Neural progenitor cell (in vitro differentiated cells): Measurements from ENCODE around the gene MKX.

Source experiments
- EZH2 ChIP-seq: fragments of 200-600 bp; sonication (generic); IDR thresholded peaks from 2 replicates; pipeline ENCODE4 v1.6.1; 2017; ENCODE audit warnings: antibody characterized with exemption, mild to moderate bottlenecking, moderate library complexity
- EZH2phosphoT487 ChIP-seq: fragments of 200-600 bp; sonication (generic); IDR thresholded peaks from 2 replicates; pipeline ENCODE4 v1.6.1; 2017; ENCODE audit warnings: antibody characterized with exemption
- TF ChIP-seq, protein P1 (sequence below): fragments of 200-600 bp; sonication (generic); IDR thresholded peaks from 2 replicates; pipeline ENCODE4 v1.5.1; 2017; ENCODE audit warnings: antibody characterized with exemption, mild to moderate bottlenecking

DNA sequence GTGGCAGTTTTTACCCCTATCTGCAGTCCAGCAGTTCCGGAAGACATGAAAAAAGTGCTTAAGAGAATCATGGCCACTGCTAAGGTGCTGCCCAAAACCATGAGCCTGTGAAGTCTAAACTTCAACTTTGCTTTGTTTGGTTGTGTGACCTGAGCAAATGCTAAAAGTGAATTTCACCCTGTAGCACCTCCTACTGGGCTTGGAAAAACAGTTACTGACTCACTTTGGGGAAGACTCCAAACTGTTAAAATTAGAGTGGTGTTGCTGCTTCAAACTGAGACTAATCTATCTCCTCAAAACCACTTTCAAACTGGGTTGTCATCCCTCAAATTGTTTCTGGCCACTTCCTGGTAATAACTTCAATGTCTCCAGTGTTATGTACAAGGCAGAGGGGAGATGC lies 21.3 kb downstream of the MKX start:
- TF ChIP-seq, protein P1, sequence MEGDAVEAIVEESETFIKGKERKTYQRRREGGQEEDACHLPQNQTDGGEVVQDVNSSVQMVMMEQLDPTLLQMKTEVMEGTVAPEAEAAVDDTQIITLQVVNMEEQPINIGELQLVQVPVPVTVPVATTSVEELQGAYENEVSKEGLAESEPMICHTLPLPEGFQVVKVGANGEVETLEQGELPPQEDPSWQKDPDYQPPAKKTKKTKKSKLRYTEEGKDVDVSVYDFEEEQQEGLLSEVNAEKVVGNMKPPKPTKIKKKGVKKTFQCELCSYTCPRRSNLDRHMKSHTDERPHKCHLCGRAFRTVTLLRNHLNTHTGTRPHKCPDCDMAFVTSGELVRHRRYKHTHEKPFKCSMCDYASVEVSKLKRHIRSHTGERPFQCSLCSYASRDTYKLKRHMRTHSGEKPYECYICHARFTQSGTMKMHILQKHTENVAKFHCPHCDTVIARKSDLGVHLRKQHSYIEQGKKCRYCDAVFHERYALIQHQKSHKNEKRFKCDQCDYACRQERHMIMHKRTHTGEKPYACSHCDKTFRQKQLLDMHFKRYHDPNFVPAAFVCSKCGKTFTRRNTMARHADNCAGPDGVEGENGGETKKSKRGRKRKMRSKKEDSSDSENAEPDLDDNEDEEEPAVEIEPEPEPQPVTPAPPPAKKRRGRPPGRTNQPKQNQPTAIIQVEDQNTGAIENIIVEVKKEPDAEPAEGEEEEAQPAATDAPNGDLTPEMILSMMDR: peak; percentile 55
- no peak for TF ChIP-seq EZH2phosphoT487
- no peak for TF ChIP-seq EZH2
